Ovary (tissue), 3 donors: ENCODE results near the gene LHX4.

Source experiments
- CTCF ChIP-seq, 3 donors: fragments of 450-650 bp in 2 of 3; fragments of 200-600 bp in 1 of 3; IDR thresholded peaks; one replicate each; pipeline versions ENCODE4 v1.5.1 to v1.8.0; 2016 to 2022; ENCODE audit warnings: antibody characterized with exemption in 3 of 3, mild to moderate bottlenecking in 1 of 3
- EP300 ChIP-seq: sonication (generic); formaldehyde crosslinking; IDR thresholded peaks from one replicate; pipeline ENCODE4 v1.6.1; 2017; ENCODE audit warnings: antibody characterized with exemption
- POLR2A ChIP-seq: fragments of 450-650 bp; IDR thresholded peaks from one replicate; pipeline ENCODE4 v1.6.1; 2017; ENCODE audit warnings: antibody characterized with exemption, mild to moderate bottlenecking, moderate library complexity
- donor health status: DM: no; HTN: no; CAD: no.

- TF ChIP-seq CTCF (IDR thresholded peaks at IDR 0.05): no peak
- no peak for TF ChIP-seq POLR2A
- no peak for TF ChIP-seq EP300
Observed at GRCh38 chr1:180230791-180231505, 884 bp downstream of the LHX4 start.
